Esophagus squamous epithelium (tissue), 5 donors: ENCODE measurements around the gene PCDH12. TPM values are rescaled to one million over a fixed set of nuclear protein-coding genes. Genes with fewer than 3 reads are reported as not detected.

Source experiments
- DNase-seq: peaks from one replicate; lab custom pipeline; 2025; lab: John Stamatoyannopoulos, UW
- H3K27ac ChIP-seq, 4 donors: fragments of 200-600 bp; sonication (generic); one replicate each; pipeline ENCODE4 v1.5.1; 2016 to 2019; ENCODE audit warnings: mild to moderate bottlenecking in 1 of 4
- H3K27me3 ChIP-seq, 4 donors: fragments of 200-600 bp; sonication (generic); 1 replicate in 3 of 4; 2 replicates in 1 of 4; pipeline versions ENCODE4 v1.5.1 to v1.6.0; 2017 to 2021; ENCODE audit warnings: antibody characterized with exemption in 1 of 4
- H3K36me3 ChIP-seq, 3 donors: fragments of 200-600 bp; sonication (generic); one replicate each; pipeline ENCODE4 v1.5.1; 2016 to 2019
- H3K4me1 ChIP-seq, 3 donors: fragments of 200-600 bp; sonication (generic); one replicate each; pipeline ENCODE4 v1.5.1; 2017 to 2019
- H3K4me3 ChIP-seq, 4 donors: fragments of 200-600 bp; sonication (generic); 1 replicate in 3 of 4; 2 replicates in 1 of 4; pipeline ENCODE4 v1.5.1; 2016 to 2019; ENCODE audit warnings: mild to moderate bottlenecking in 2 of 4, moderate library complexity in 1 of 4
- H3K9me3 ChIP-seq, 3 donors: fragments of 200-600 bp; sonication (generic); one replicate each; pipeline ENCODE4 v1.5.1; 2016 to 2019
- POLR2A ChIP-seq, 4 donors: fragments of 450-650 bp; IDR thresholded peaks; one replicate each; pipeline ENCODE4 v1.6.1; 2017; ENCODE audit warnings: antibody characterized with exemption in 4 of 4, mild to moderate bottlenecking in 4 of 4, moderate library complexity in 3 of 4
- WGBS, 2 donors: methylation state at CpG; one replicate each; pipeline ENCODE4 v1.1.5; 2018; 5-methylcytosine and 5-hydroxymethylcytosine counted together
- intact Hi-C: fragments of 100-400 bp; cut with DNase I; formaldehyde crosslinking; loops from one replicate; pipeline ENCODE4 v1.15.0; 2022
- total RNA-seq, 4 donors: library from RNA; depleted of rRNA; stranded (reverse); fragments of >200 nt; gene quantifications; one replicate each; pipeline ENCODE4 v1.1.0, GENCODE V29; 2016
- TF ChIP-seq, protein P1 (sequence below), 6 experiments: fragments of 450-650 bp in 4 of 6; fragments of 200-600 bp in 2 of 6; sonication (generic) in 2 of 6; IDR thresholded peaks; one replicate each; pipeline ENCODE4 v1.5.1; 2016 to 2019; ENCODE audit warnings: antibody characterized with exemption in 6 of 6, mild to moderate bottlenecking in 4 of 6, moderate library complexity in 4 of 6
- donor health status: DM: yes; HTN: yes; CAD: no.

Gene PCDH12
- total RNA-seq, 4 donors from 2014 or later: 0.19 to 1.9 (median 0.78) TPM

DNA sequence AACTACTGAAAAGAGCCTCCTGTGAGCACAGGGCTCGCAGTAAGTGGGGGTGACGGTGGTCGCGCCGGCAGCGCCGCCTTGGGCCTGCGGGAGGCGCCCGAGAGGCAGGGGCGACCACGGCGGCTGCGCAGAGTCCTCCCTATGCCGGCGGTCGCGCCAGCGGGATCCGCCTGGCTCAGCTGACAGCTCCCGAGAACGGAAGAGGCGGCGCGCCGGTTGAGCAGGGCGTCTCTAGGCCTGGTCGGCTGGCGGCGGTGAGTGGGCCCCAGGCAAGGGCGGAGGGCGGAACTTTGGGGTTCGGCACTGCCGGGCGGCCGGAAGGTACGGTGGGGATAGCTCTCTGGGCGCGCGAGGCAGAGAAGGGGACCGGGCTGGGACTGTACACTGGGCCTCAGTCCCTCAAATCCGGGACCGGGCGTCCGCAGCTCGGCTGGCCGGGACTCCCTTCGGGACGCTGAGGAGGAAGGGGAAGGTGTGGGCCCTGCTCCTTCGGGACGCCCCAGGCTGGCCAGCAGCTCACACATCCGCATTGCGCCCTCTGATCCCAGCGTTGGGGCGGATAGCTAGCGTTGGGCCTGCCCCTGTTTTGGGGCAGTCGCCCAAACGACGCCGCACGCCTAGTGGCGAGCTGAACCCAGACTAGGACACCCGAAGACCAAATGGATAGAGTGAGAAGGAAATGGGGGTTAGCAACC lies 11.1 kb upstream of the PCDH12 start, which contains the start of gene RNF14:
Gene RNF14 (plus strand): TSS at position 192 of the 695 bp plus-strand sequence. CDS start 4,484 bp downstream, outside the sequence.
- DNase-seq: peak; percentile 71
- H3K4me1 ChIP-seq: peaks cover 10 to 33% (median 12%) of the 10 kb centered on the region in 3 donors
- peak within 1 kb of the TSS; percentile 49 to 84 (median 68) for H3K4me3 ChIP-seq
- H3K27me3 ChIP-seq: no peaks in the 10 kb centered on the region
- intact Hi-C loops: no loop called here
- peaks cover 0 to 31% (median 0%) of the 10 kb centered on the region in 3 donors for H3K36me3 ChIP-seq
- 0 to 2% methylated on average over 2 to 7 of the region's 63 CpGs for WGBS, 2 donors
- peak within 1 kb of the TSS; percentile 96 to 99 (median 97) for H3K27ac ChIP-seq
- no peaks in the 10 kb centered on the region for H3K9me3 ChIP-seq
- peak in 3 of 4 donors; percentile 78 to 97 (median 92) for TF ChIP-seq POLR2A (IDR thresholded peaks at IDR 0.05)
- TF ChIP-seq, protein P1, sequence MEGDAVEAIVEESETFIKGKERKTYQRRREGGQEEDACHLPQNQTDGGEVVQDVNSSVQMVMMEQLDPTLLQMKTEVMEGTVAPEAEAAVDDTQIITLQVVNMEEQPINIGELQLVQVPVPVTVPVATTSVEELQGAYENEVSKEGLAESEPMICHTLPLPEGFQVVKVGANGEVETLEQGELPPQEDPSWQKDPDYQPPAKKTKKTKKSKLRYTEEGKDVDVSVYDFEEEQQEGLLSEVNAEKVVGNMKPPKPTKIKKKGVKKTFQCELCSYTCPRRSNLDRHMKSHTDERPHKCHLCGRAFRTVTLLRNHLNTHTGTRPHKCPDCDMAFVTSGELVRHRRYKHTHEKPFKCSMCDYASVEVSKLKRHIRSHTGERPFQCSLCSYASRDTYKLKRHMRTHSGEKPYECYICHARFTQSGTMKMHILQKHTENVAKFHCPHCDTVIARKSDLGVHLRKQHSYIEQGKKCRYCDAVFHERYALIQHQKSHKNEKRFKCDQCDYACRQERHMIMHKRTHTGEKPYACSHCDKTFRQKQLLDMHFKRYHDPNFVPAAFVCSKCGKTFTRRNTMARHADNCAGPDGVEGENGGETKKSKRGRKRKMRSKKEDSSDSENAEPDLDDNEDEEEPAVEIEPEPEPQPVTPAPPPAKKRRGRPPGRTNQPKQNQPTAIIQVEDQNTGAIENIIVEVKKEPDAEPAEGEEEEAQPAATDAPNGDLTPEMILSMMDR (IDR thresholded peaks at IDR 0.05): peak; percentile 88 to 98 (median 96)

DNA sequence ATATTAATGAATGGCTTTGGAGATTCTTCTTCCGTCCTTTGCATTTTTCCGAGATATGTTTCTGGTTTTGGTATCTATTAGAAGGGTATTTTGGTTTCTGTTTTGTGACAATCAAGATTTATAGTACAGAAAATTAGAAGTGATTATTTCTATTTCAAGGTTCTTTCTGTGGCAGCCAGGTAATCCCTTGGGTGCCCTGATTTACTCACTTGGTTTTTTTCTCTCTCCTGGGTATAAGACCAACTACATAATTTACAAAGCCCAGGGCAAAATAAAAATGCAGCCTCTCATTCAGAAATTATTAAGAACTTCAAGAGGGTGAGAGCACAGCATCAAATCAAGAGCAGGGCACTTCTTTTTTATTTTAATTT lies 8.9 kb upstream of the PCDH12 start:
- TF ChIP-seq, protein P1 (IDR thresholded peaks at IDR 0.05): no peak
- no peak for TF ChIP-seq POLR2A (IDR thresholded peaks at IDR 0.05)
- Histone ChIP-seq H3K27ac (no peak overlapping the region), H3K27me3 (no peaks in the 10 kb centered on the region), H3K4me3 (no peak overlapping the region), H3K9me3 (no peaks in the 10 kb centered on the region), H3K4me1 (peaks cover 10 to 30% (median 12%) of the 10 kb centered on the region in 3 donors), H3K36me3 (peaks cover 0 to 10% (median 0%) of the 10 kb centered on the region in 3 donors)
- 80 to 97% methylated on average over 2 of the region's 2 CpGs for WGBS, 2 donors
- no peak for DNase-seq
- intact Hi-C loops: no loop called here

DNA sequence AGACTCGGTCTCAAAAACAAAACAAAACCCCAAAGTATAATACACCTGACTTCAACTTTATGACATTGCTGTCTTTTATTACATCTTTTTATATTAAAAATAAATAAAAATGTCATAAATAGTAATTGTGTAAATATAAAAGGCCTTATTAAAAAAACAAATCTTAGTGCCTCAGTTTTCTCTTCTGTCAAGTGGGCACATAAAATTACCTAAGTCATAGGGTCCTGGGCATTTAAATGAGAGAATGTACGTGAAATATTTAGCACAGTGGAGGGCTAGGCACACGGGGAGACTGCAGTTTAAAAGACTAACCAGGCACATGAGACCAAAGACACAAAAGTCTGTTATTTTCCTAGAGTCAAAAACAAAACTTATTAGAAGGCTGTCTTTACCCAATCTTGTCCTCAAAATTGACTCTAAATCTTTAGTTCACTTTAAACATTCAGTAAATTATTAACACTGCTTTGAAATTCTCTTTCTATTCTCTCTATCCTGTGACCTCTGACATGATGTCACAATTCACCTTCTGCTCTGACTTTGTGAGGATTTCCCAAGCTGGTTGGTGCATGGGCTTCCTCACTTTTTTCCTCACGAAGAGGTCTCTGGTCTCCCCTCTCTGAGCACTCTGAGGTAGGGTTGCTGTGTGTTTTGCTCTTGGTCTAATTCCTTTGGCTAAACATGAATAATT lies 8.4 kb upstream of the PCDH12 start:
- Histone ChIP-seq H3K36me3 (peaks cover 0 to 4% (median 0%) of the 10 kb centered on the region in 3 donors), H3K4me3 (no peak overlapping the region), H3K27me3 (no peaks in the 10 kb centered on the region), H3K27ac (no peak overlapping the region), H3K4me1 (peaks cover 10 to 25% (median 12%) of the 10 kb centered on the region in 3 donors), H3K9me3 (no peaks in the 10 kb centered on the region)
- intact Hi-C loops: no loop called here
- TF ChIP-seq, protein P1 (IDR thresholded peaks at IDR 0.05): no peak
- no peak for TF ChIP-seq POLR2A (IDR thresholded peaks at IDR 0.05)
- no peak for DNase-seq
- 73 to 80% methylated on average over 4 of the region's 4 CpGs for WGBS, 2 donors

DNA sequence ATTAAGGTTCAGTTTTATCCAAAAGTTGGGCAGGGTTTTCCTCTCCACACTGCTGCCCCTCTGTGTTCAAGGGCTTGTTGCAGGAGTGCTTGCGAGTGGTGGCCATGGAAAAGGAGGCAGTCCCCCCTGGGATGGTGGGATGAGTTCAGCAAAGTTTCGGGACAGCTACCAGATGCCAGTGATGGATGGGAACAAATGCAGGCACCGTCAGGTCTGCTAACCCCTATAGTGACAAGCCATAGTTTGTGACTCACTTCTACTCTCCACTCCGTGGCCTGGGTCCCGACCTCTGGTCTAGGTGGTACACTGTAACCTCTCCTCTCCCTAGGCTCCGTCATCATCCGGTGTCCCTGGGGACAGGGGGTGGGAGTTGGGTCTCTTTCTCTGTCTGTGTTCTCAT lies 7.1 kb upstream of the PCDH12 start:
- Histone ChIP-seq H3K27me3 (no peaks in the 10 kb centered on the region), H3K27ac (no peak overlapping the region), H3K9me3 (no peaks in the 10 kb centered on the region), H3K4me3 (no peak overlapping the region), H3K4me1 (peaks cover 7 to 25% (median 8%) of the 10 kb centered on the region in 3 donors), H3K36me3 (no peaks in the 10 kb centered on the region)
- WGBS, 2 donors: 66 to 79% methylated on average over 5 to 7 of the region's 7 CpGs
- no peak for TF ChIP-seq POLR2A (IDR thresholded peaks at IDR 0.05)
- no peak for DNase-seq
- intact Hi-C loops: no loop called here

DNA sequence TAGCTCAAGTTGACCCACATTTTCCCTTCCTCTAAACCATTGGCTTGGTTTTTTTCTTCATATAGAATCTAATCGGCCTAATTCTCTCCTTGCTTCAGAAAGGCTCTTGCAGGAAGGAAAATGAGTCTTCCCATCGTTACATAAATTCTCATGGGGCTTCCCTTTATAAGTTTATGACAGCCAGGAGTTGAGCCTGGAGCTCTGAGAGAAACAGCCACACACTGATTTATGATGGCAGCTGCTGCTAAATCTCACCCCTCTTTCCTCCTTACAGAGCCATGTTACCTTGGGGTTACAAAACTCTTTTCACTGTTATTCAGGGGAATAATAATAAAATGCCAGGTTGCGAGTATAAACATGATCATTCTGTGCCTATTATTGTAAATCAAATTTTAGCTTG lies 5.7 kb upstream of the PCDH12 start:
- DNase-seq: no peak
- H3K4me3 ChIP-seq: no peak overlapping the region
- 45 to 46% methylated on average over 3 of the region's 3 CpGs for WGBS, 2 donors
- intact Hi-C loops: loop anchor here (5.0 kb wide), 1 partner anchor 271 kb away; no protein-coding TSS in a partner anchor
- TF ChIP-seq POLR2A (IDR thresholded peaks at IDR 0.05): no peak
- TF ChIP-seq, protein P1 (IDR thresholded peaks at IDR 0.05): no peak
- peaks cover 3 to 32% (median 4%) of the 10 kb centered on the region in 3 donors for H3K4me1 ChIP-seq
- no peak overlapping the region for H3K27ac ChIP-seq
- no peaks in the 10 kb centered on the region for H3K9me3 ChIP-seq
- no peaks in the 10 kb centered on the region for H3K36me3 ChIP-seq
- H3K27me3 ChIP-seq: no peaks in the 10 kb centered on the region
